Measurements from ENCODE around the gene TJP1.
"Not testable (repeated sequence)": the region's sequence is repeated elsewhere in the genome, so short reads cannot be mapped to it uniquely, and the experiment has no call there.

The TJP1 gene

GRCh38 chr15:29677871-29678461, 144.3 kb downstream of the TJP1 start:
- peaks cover 10% of the 10 kb centered on the region for H3K27me3 ChIP-seq (ENCODE audit: control insufficient read depth, insufficient read depth, low read length, poor library complexity, severe bottlenecking)

GRCh38 chr15:29677455-29677854, 144.8 kb downstream of the TJP1 start:
- peaks cover 10% of the 10 kb centered on the region for H3K27me3 ChIP-seq (ENCODE audit: control insufficient read depth, insufficient read depth, low read length, poor library complexity, severe bottlenecking)
- H3K4me1 ChIP-seq (ENCODE audit: control insufficient read depth, insufficient read depth, low read length) = no peaks in the 10 kb centered on the region
- H3K9me3 ChIP-seq (ENCODE audit: control insufficient read depth, low read length) = no peaks in the 10 kb centered on the region
- no peaks in the 10 kb centered on the region for H3K36me3 ChIP-seq (ENCODE audit: control insufficient read depth, insufficient read depth, low read length)
- no peak overlapping the region for H3K27ac ChIP-seq (ENCODE audit: insufficient read depth, low read depth, low read length, poor library complexity, severe bottlenecking)
- no peak overlapping the region for H3K4me3 ChIP-seq (ENCODE audit: insufficient read depth, low read depth, low read length)
- WGBS, 2 experiments = 85% methylated on average over 4 of the region's 4 CpGs

More at GRCh38 chr15:29677871-29678461, 144.3 kb downstream of the TJP1 start:
- WGBS, 2 experiments = 80 to 85% methylated on average over 10 of the region's 10 CpGs
- no peaks in the 10 kb centered on the region for H3K36me3 ChIP-seq (ENCODE audit: control insufficient read depth, insufficient read depth, low read length)
- H3K27ac ChIP-seq (ENCODE audit: insufficient read depth, low read depth, low read length, poor library complexity, severe bottlenecking) = no peak overlapping the region
- H3K4me1 ChIP-seq (ENCODE audit: control insufficient read depth, insufficient read depth, low read length) = no peaks in the 10 kb centered on the region
- no peaks in the 10 kb centered on the region for H3K9me3 ChIP-seq (ENCODE audit: control insufficient read depth, low read length)
- no peak overlapping the region for H3K4me3 ChIP-seq (ENCODE audit: insufficient read depth, low read depth, low read length)

GRCh38 chr15:29676961-29677402, 145.3 kb downstream of the TJP1 start:
- peaks cover 10% of the 10 kb centered on the region for H3K27me3 ChIP-seq (ENCODE audit: control insufficient read depth, insufficient read depth, low read length, poor library complexity, severe bottlenecking)
- H3K9me3 ChIP-seq (ENCODE audit: control insufficient read depth, low read length) = no peaks in the 10 kb centered on the region
- no peaks in the 10 kb centered on the region for H3K36me3 ChIP-seq (ENCODE audit: control insufficient read depth, insufficient read depth, low read length)
- no peak overlapping the region for H3K4me3 ChIP-seq (ENCODE audit: insufficient read depth, low read depth, low read length)
- no peaks in the 10 kb centered on the region for H3K4me1 ChIP-seq (ENCODE audit: control insufficient read depth, insufficient read depth, low read length)
- no peak overlapping the region for H3K27ac ChIP-seq (ENCODE audit: insufficient read depth, low read depth, low read length, poor library complexity, severe bottlenecking)
- WGBS, 2 experiments = 52 to 67% methylated on average over 8 of the region's 8 CpGs

GRCh38 chr15:29676374-29676960, 145.8 kb downstream of the TJP1 start:
- H3K4me1 ChIP-seq (ENCODE audit: control insufficient read depth, insufficient read depth, low read length); H3K4me3 ChIP-seq (ENCODE audit: insufficient read depth, low read depth, low read length); H3K27ac ChIP-seq (ENCODE audit: insufficient read depth, low read depth, low read length, poor library complexity, severe bottlenecking); H3K36me3 ChIP-seq (ENCODE audit: control insufficient read depth, insufficient read depth, low read length); H3K9me3 ChIP-seq (ENCODE audit: control insufficient read depth, low read length): not testable (repeated sequence)
- WGBS, 2 experiments = 76 to 80% methylated on average over 13 of the region's 13 CpGs
- peaks cover 10% of the 10 kb centered on the region for H3K27me3 ChIP-seq (ENCODE audit: control insufficient read depth, insufficient read depth, low read length, poor library complexity, severe bottlenecking)

GRCh38 chr15:29675791-29676301, 146.4 kb downstream of the TJP1 start:
- Histone ChIP-seq H3K36me3 (ENCODE audit: control insufficient read depth, insufficient read depth, low read length) (no peaks in the 10 kb centered on the region), H3K27me3 (ENCODE audit: control insufficient read depth, insufficient read depth, low read length, poor library complexity, severe bottlenecking) (peaks cover 10% of the 10 kb centered on the region), H3K9me3 (ENCODE audit: control insufficient read depth, low read length) (no peaks in the 10 kb centered on the region), H3K4me1 (ENCODE audit: control insufficient read depth, insufficient read depth, low read length) (peaks cover 8% of the 10 kb centered on the region), H3K27ac (ENCODE audit: insufficient read depth, low read depth, low read length, poor library complexity, severe bottlenecking) (no peak overlapping the region), H3K4me3 (ENCODE audit: insufficient read depth, low read depth, low read length) (peak overlapping the region; percentile 60)
- WGBS, 2 experiments = 15 to 18% methylated on average over 29 of the region's 29 CpGs

- 1% methylated on average over 72 to 74 of the region's 74 CpGs for WGBS, 2 experiments
- H3K27me3 ChIP-seq (ENCODE audit: control insufficient read depth, insufficient read depth, low read length, poor library complexity, severe bottlenecking) = peaks cover 10% of the 10 kb centered on the region
- H3K9me3 ChIP-seq (ENCODE audit: control insufficient read depth, low read length) = no peaks in the 10 kb centered on the region
- no peak overlapping the region for H3K27ac ChIP-seq (ENCODE audit: insufficient read depth, low read depth, low read length, poor library complexity, severe bottlenecking)
- H3K4me1 ChIP-seq (ENCODE audit: control insufficient read depth, insufficient read depth, low read length) = peaks cover 8% of the 10 kb centered on the region
- no peaks in the 10 kb centered on the region for H3K36me3 ChIP-seq (ENCODE audit: control insufficient read depth, insufficient read depth, low read length)
- peak overlapping the region; percentile 60 for H3K4me3 ChIP-seq (ENCODE audit: insufficient read depth, low read depth, low read length)
Observed at GRCh38 chr15:29674661-29675533, 147.4 kb downstream of the TJP1 start.

GRCh38 chr15:29672923-29673809, 149.1 kb downstream of the TJP1 start:
- no peaks in the 10 kb centered on the region for H3K36me3 ChIP-seq (ENCODE audit: control insufficient read depth, insufficient read depth, low read length)

GRCh38 chr15:29672446-29672845, 149.8 kb downstream of the TJP1 start:
- Histone ChIP-seq H3K9me3 (ENCODE audit: control insufficient read depth, low read length) (no peaks in the 10 kb centered on the region), H3K4me1 (ENCODE audit: control insufficient read depth, insufficient read depth, low read length) (peaks cover 8% of the 10 kb centered on the region), H3K27ac (ENCODE audit: insufficient read depth, low read depth, low read length, poor library complexity, severe bottlenecking) (no peak overlapping the region), H3K36me3 (ENCODE audit: control insufficient read depth, insufficient read depth, low read length) (no peaks in the 10 kb centered on the region), H3K4me3 (ENCODE audit: insufficient read depth, low read depth, low read length) (no peak overlapping the region), H3K27me3 (ENCODE audit: control insufficient read depth, insufficient read depth, low read length, poor library complexity, severe bottlenecking) (peaks cover 10% of the 10 kb centered on the region)
- 95 to 96% methylated on average over 5 of the region's 5 CpGs for WGBS, 2 experiments

More at GRCh38 chr15:29672923-29673809, 149.1 kb downstream of the TJP1 start:
- WGBS, 2 experiments = 91 to 94% methylated on average over 11 of the region's 11 CpGs
- no peak overlapping the region for H3K27ac ChIP-seq (ENCODE audit: insufficient read depth, low read depth, low read length, poor library complexity, severe bottlenecking)
- no peak overlapping the region for H3K4me3 ChIP-seq (ENCODE audit: insufficient read depth, low read depth, low read length)
- H3K4me1 ChIP-seq (ENCODE audit: control insufficient read depth, insufficient read depth, low read length) = peaks cover 8% of the 10 kb centered on the region
- H3K27me3 ChIP-seq (ENCODE audit: control insufficient read depth, insufficient read depth, low read length, poor library complexity, severe bottlenecking) = peaks cover 10% of the 10 kb centered on the region
- no peaks in the 10 kb centered on the region for H3K9me3 ChIP-seq (ENCODE audit: control insufficient read depth, low read length)

- not testable (repeated sequence) for H3K4me3 ChIP-seq (ENCODE audit: insufficient read depth, low read depth, low read length); H3K27ac ChIP-seq (ENCODE audit: insufficient read depth, low read depth, low read length, poor library complexity, severe bottlenecking)
- 96% methylated on average over 6 to 7 of the region's 7 CpGs for WGBS, 2 experiments
Observed at GRCh38 chr15:29672046-29672445, 150.2 kb downstream of the TJP1 start.

More at GRCh38 chr15:29672046-29672445, 150.2 kb downstream of the TJP1 start:
- H3K27me3 ChIP-seq (ENCODE audit: control insufficient read depth, insufficient read depth, low read length, poor library complexity, severe bottlenecking) = peaks cover 10% of the 10 kb centered on the region
- H3K36me3 ChIP-seq (ENCODE audit: control insufficient read depth, insufficient read depth, low read length); H3K9me3 ChIP-seq (ENCODE audit: control insufficient read depth, low read length); H3K4me1 ChIP-seq (ENCODE audit: control insufficient read depth, insufficient read depth, low read length): not testable (repeated sequence)

All from ectodermal cell (in vitro differentiated cells).